ENCODE results near the gene YJEFN3. TPM values are rescaled to one million over a fixed set of nuclear protein-coding genes. Genes with fewer than 3 reads are reported as not detected.

YJEFN3 gene
- total RNA-seq, 1 donor from 2014 or later: 4.0 TPM

GRCh38 chr19:19580418-19580817 is 51.7 kb downstream of the YJEFN3 start:
- no peak for DNase-seq (ENCODE audit: low spot score)
- Mint-ChIP-seq H3K27ac (ENCODE audit: unreplicated experiment) (no peak overlapping the region), H3K4me3 (ENCODE audit: unreplicated experiment) (no peak overlapping the region), H3K27me3 (ENCODE audit: low read depth) (no peaks in the 10 kb centered on the region), H3K36me3 (ENCODE audit: low read depth) (no peaks in the 10 kb centered on the region), H3K4me1 (ENCODE audit: low read depth) (no peaks in the 10 kb centered on the region), H3K9me3 (ENCODE audit: low read depth) (no peaks in the 10 kb centered on the region)
- TF ChIP-seq CTCF (IDR thresholded peaks at IDR 0.05): no peak

GRCh38 chr19:19581391-19581790 is 52.7 kb downstream of the YJEFN3 start:
- H3K27me3 Mint-ChIP-seq (ENCODE audit: low read depth): no peaks in the 10 kb centered on the region
- no peak overlapping the region for H3K27ac Mint-ChIP-seq (ENCODE audit: unreplicated experiment)
- TF ChIP-seq CTCF (IDR thresholded peaks at IDR 0.05): no peak
- H3K4me3 Mint-ChIP-seq (ENCODE audit: unreplicated experiment): no peak overlapping the region
- H3K4me1 Mint-ChIP-seq (ENCODE audit: low read depth): no peaks in the 10 kb centered on the region
- H3K9me3 Mint-ChIP-seq (ENCODE audit: low read depth): no peaks in the 10 kb centered on the region
- no peaks in the 10 kb centered on the region for H3K36me3 Mint-ChIP-seq (ENCODE audit: low read depth)
- no peak for DNase-seq (ENCODE audit: low spot score)

DNA sequence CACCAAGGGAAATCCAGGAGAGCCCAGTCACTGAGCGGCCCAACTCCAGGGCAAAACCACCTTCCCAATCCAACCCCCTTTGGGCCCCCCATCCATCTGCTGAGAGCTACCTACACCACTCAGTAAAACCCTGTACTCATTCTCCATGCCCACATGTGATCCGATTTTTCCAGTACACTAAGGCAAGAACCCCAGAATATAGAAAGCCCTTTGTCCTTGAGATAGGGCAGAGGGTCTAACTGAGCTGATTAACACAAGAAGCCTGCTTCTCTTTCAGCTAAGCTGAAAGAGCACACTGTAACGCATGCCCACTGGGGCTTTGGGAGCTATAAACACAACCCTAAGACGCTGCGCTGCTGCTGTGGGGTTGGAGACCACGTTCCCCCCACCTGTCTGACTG is 53.8 kb downstream of the YJEFN3 start:
- H3K4me1 Mint-ChIP-seq (ENCODE audit: low read depth): no peaks in the 10 kb centered on the region
- DNase-seq (ENCODE audit: low spot score): no peak
- H3K36me3 Mint-ChIP-seq (ENCODE audit: low read depth): no peaks in the 10 kb centered on the region
- no peaks in the 10 kb centered on the region for H3K27me3 Mint-ChIP-seq (ENCODE audit: low read depth)
- TF ChIP-seq CTCF (IDR thresholded peaks at IDR 0.05): no peak
- H3K27ac Mint-ChIP-seq (ENCODE audit: unreplicated experiment): no peak overlapping the region
- H3K4me3 Mint-ChIP-seq (ENCODE audit: unreplicated experiment): no peak overlapping the region
- no peaks in the 10 kb centered on the region for H3K9me3 Mint-ChIP-seq (ENCODE audit: low read depth)

GRCh38 chr19:19584356-19584755 is 55.6 kb downstream of the YJEFN3 start:
- no peak for TF ChIP-seq CTCF (IDR thresholded peaks at IDR 0.05)
- H3K36me3 Mint-ChIP-seq (ENCODE audit: low read depth): no peaks in the 10 kb centered on the region
- H3K27ac Mint-ChIP-seq (ENCODE audit: unreplicated experiment): no peak overlapping the region
- no peaks in the 10 kb centered on the region for H3K27me3 Mint-ChIP-seq (ENCODE audit: low read depth)
- H3K9me3 Mint-ChIP-seq (ENCODE audit: low read depth): no peaks in the 10 kb centered on the region
- H3K4me3 Mint-ChIP-seq (ENCODE audit: unreplicated experiment): no peak overlapping the region
- no peaks in the 10 kb centered on the region for H3K4me1 Mint-ChIP-seq (ENCODE audit: low read depth)
- DNase-seq (ENCODE audit: low spot score): no peak

Other genes starting within 250 kb of the YJEFN3 start
- 40.7 to 50.1 TPM (median 45.0 TPM) in 3 replicates for gene SUGP1, start 208.4 kb upstream of the YJEFN3 start, total RNA-seq
- gene MAU2, start 208.1 kb upstream of the YJEFN3 start, total RNA-seq: 41.7 to 54.0 TPM (median 45.4 TPM) in 3 replicates
- gene GATAD2A, start 123.2 kb upstream of the YJEFN3 start, total RNA-seq: 68.9 to 83.7 TPM (median 82.6 TPM) in 3 replicates
- 1.3 to 1.8 TPM (median 1.4 TPM) in 3 replicates for gene TSSK6, start 13.4 kb upstream of the YJEFN3 start, total RNA-seq
- gene NDUFA13, start 12.7 kb upstream of the YJEFN3 start, total RNA-seq: 313 to 316 TPM (median 313 TPM) in 3 replicates
- gene CILP2, start 9.4 kb downstream of the YJEFN3 start, total RNA-seq: 5.8 to 12.7 TPM (median 11.7 TPM) in 3 replicates
- gene PBX4, start 89.8 kb downstream of the YJEFN3 start, total RNA-seq: 1.1 to 1.5 TPM (median 1.2 TPM) in 3 replicates
- 8.1 to 9.5 TPM (median 8.2 TPM) in 3 replicates for gene LPAR2, start 99.3 kb downstream of the YJEFN3 start, total RNA-seq
- gene GMIP, start 114.7 kb downstream of the YJEFN3 start, total RNA-seq: 18.0 to 19.5 TPM (median 18.3 TPM) in 3 replicates
- 48.1 to 68.3 TPM (median 48.8 TPM) in 3 replicates for gene ATP13A1, start 134.8 kb downstream of the YJEFN3 start, total RNA-seq
- gene ZNF101, start 139.9 kb downstream of the YJEFN3 start, total RNA-seq: 5.4 to 9.8 TPM (median 6.2 TPM) in 3 replicates
- 3.3 to 5.0 TPM (median 3.4 TPM) in 3 replicates for gene ZNF14, start 204.2 kb downstream of the YJEFN3 start, total RNA-seq